AG10803 (cell line): ENCODE results near the gene COL4A1.
"Not testable (repeated sequence)": the region's sequence is repeated elsewhere in the genome, so short reads cannot be mapped to it uniquely, and the experiment has no call there.

ENCODE experiments used
- DNase-seq: peaks from one replicate; pipeline ENCODE4 v3.0.0; 2010; ENCODE audit warnings: low read depth
- H3K4me3 ChIP-seq: 2 replicates; pipeline ENCODE4 v1.5.1; 2011; ENCODE audit warnings: mild to moderate bottlenecking, low read length, control low read depth
- TF ChIP-seq, protein P1 (sequence below): conservative IDR thresholded peaks from 2 replicates; pipeline ENCODE4 v1.5.1; 2011; ENCODE audit warnings: mild to moderate bottlenecking, low read length, control low read depth, inconsistent platforms

The COL4A1 gene

DNA sequence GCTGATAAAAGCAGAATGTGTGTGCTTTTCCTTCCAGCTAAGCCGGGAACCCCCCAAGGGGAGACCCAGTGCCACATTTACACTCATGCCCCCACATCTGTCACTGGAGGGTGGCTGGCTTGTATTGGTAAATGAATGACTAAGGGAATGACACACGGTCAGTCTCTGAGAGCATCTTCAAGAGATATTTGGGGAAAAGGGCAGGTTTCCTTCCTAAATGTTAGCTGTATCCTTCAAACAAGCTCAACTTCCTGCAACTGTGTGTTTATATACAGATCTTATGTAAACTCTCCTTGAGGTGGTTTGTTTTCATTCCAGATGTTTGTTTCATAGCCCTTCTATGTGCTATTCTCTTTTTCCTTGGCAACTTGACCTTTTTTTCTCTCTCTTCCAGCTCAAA is 192.6 kb downstream of the COL4A1 start:
- no peak overlapping the region for H3K4me3 ChIP-seq
- TF ChIP-seq, protein P1, sequence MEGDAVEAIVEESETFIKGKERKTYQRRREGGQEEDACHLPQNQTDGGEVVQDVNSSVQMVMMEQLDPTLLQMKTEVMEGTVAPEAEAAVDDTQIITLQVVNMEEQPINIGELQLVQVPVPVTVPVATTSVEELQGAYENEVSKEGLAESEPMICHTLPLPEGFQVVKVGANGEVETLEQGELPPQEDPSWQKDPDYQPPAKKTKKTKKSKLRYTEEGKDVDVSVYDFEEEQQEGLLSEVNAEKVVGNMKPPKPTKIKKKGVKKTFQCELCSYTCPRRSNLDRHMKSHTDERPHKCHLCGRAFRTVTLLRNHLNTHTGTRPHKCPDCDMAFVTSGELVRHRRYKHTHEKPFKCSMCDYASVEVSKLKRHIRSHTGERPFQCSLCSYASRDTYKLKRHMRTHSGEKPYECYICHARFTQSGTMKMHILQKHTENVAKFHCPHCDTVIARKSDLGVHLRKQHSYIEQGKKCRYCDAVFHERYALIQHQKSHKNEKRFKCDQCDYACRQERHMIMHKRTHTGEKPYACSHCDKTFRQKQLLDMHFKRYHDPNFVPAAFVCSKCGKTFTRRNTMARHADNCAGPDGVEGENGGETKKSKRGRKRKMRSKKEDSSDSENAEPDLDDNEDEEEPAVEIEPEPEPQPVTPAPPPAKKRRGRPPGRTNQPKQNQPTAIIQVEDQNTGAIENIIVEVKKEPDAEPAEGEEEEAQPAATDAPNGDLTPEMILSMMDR: no peak
- DNase-seq: peak; percentile 50

- H3K4me3 ChIP-seq: no peak overlapping the region
- peak; percentile 64 for DNase-seq
- TF ChIP-seq, protein P1: no peak
Observed at GRCh38 chr13:110113284-110113764, 193.6 kb downstream of the COL4A1 start.

DNA sequence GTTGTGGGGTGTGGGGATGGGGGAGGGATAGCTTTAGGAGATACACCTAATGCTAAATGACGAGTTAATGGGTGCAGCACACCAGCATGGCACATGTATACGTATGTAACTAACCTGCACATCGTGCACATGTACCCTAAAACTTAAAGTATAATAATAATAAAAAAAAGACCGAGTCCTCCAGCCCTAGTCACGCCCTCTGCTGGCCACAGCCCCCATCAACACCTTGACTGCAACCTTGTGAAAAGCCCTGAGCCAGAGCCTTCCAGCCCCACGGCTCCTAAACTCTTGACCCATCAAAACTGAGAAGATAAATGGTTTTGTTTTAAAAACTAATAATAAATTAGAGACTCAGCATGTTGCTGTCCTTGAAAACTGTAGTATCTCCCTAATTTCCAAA is 194.6 kb downstream of the COL4A1 start:
- DNase-seq, H3K4me3 ChIP-seq: not testable (repeated sequence)
- TF ChIP-seq, protein P1: peak; percentile 45

- TF ChIP-seq, protein P1: no peak
- no peak for DNase-seq
- H3K4me3 ChIP-seq: no peak overlapping the region
Observed at GRCh38 chr13:110110783-110111182, 196.2 kb downstream of the COL4A1 start.

- H3K4me3 ChIP-seq: no peak overlapping the region
- peak; percentile 93 for DNase-seq
- TF ChIP-seq, protein P1: no peak; the same call in 1 of the 2 replicates
Observed at GRCh38 chr13:110109910-110110309, 197.0 kb downstream of the COL4A1 start.

GRCh38 chr13:110109140-110109783 is 197.7 kb downstream of the COL4A1 start:
- no peak overlapping the region for H3K4me3 ChIP-seq
- TF ChIP-seq, protein P1: no peak
- DNase-seq: no peak
